ENCODE data around the gene ZNF618.

The ZNF618 gene

DNA sequence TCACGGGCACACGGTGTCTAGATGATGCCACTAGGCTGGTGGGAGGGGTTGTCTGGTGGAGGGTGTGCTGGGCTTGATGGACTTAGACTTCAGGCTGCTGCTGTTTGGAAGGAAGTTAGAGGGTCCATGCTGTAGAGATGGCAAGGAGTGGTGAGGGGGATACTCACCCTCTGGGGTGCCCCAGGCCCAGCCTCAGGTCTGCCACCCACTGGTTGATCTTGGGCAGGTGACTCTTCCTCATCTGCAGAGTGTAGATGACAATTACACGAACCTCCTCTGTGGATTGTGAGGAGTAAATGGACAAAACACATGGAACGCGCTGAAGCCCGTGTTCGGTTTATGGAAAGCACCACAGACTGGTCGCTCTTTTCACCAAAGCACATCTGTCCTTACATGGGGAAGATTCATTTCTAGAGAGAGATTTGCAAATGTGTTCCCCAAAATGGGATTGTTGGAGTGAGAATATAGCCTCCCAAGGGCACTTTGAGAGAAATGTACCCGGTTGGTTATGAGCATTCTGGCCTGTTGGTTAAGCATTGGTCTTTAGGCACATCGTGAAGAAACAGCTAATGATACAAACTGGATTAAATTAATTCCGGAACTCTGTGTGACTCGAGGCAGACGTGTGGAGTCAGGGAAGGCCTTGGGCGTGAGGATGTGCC, 58.2 kb downstream of the ZNF618 start:
- no peak for DNase-seq (ENCODE audit: low spot score)

DNA sequence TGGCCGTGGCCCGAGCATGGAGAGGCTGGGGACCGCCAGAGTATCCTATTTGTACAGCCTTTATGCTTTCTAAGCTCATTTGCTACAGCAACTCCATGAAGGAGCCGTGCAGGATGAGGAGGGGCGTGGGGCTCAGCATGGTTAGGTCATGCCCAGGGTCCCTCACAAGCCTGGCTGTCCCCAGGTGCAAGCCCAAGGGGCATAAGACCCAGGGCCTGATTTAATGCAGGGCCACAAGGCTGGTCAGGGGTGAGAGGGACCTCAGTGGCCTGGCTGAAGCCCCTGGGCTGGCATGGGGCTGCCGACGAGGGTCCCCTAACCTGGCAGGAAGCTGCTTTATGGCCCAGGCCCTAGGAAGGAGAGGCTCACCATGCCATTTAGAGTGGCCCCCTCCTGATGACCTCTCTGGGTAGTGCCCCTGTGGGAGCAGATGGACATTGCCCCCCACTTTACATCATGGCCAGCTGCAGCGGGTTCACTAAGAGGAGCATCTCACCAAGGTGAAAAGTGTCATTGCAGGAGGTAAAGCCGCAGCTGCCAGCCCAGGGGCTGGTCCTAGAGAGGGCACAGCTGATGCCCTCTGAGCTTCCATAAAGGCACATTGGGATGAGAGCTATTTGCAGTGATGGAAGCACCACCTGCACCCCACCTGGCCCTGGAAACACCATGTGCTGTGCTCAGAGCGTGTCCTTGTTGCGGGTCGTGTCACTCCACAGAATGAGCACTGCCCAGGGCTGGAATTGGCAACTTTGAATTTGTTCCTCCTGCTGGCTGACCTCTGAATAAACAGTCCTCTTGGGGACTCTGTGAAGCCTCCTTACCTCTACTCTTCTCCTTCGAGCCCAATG, 58.9 kb downstream of the ZNF618 start:
- DNase-seq (ENCODE audit: low spot score), result no peak

DNA sequence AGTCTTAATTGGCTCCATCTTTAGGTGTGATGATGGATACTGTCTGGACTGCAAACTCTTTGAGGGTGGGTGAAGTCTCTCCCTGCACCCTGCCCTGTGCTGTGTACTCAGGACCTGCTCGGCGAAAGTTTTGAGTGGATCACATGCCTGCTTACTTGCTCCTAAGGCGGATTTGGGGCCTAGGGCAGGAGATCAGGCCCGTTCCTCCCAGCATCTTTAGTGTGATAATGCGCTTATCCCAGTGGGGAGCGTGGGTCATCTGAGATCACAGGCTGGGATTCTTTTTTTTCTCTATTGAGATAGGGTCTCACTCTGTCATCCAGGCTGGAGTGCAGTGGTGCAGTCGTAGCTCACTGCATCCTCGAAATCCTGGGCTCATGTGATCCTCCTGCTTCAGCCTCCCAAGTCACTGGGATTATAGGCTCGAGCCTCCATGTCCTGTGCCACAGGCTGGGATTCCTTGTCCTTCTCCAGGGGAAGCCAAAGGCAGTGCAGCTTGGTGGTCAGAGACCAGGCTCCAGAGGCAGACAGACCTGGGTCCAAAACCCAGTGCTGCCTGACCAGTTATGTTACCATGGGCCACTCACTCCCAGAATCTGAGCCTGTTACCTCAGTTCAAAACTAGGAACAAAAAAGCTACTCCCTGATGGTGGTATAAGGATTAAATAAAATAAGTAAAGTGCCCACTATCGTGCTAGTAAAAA, 59.7 kb downstream of the ZNF618 start:
- no peak for DNase-seq (ENCODE audit: low spot score)

DNA sequence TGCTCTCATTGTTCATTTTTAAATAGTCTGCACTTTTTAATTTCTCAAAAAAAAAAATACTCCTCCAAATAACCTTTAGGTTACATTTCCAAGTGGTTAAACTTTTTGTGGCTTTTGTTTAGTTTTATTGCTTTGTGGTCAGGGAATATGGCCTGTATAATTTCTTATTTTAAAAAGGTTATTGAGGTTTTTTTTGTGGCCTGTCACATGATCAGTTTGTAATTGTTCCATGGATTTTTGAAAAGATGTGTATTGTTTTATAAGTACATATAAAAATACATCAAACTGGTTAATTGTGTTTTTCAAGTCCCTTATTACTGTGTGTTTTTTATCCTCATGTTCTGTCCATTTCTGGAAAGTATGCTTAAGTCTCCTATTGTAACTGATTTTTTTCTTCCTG, 64.0 kb downstream of the ZNF618 start:
- no peak for DNase-seq (ENCODE audit: low spot score)

DNA sequence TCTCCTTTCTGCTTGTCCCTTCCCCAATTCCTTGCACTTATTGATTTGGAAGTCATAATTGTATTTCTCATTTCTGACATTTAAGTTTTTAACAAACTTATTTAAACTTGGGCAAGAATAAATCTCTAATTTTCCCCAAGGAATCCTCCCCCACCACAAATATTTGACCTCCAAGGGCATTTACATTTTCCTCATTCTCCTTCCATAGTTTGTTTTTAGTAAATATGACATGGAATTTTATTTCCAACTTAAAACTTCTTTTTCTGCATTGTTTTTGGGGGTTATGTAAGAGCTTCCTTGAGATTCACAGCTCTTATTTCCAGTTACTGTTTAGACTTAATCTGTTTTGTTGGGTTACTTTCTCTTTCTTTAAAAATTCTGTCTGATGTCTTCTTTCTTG, 64.9 kb downstream of the ZNF618 start:
- no peak for DNase-seq (ENCODE audit: low spot score)

DNA sequence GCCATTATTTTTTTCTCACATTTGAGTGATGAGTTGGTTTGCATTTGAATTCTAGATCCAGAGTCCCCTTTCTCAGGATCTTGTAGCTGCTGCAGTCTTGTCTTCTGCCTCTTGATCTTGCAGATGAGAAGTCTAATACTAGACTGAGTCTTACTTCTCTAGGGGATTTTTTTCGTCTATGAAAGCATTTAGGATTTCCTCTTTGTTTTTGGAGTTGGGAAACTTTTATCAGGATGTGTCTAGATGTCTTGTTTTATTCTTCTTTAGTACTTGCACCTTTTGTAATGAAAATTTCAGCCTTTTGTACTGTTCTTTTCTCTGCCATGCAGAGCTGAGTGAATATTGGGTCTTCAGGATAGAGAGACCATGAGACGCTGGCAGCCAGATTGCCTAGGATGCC, 65.4 kb downstream of the ZNF618 start:
- DNase-seq (ENCODE audit: low spot score), result no peak

DNA sequence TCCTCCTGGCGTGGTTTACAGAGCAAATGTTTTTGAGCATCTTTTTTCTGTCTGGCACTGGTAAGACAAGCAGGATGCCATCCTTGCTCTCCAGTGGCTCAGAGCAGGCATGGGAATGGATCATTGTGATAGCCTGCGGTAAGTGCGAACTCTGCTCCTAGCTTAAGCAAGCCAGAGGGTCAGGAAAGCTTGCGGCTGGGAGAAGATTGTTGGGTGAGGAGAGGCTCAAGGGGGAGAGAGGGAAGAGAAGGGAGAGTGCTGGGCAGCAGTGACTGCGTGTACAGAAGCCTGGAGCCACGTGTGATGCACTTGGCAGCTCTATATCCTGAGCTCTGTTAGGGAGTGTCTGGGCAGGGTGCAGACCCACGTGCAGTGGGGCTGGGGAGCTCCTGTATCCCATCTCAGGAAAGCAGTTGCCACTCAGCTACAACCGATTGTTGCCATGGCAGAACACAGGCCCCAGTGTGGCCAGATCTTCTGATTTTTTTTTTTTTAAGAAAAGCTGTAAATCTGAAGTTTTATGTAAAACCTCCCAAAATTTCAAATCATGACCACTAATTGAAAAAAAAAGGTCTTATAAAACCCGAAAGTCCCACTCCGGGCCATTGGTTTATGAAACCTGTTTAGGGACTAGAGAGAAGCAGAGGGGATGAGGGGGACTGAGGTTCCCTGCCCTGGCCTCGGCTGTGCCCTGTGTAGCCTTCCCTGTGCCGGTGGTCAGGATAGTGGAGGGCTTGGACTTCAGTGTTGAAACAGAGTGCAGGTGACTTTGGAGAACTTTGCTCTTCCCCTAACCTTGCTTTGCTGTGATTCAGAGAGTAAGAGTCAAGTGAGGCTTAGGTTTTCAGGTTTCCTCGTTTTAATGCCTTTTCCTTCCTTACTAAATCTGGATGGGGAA, 67.3 kb downstream of the ZNF618 start:
- no peak for DNase-seq (ENCODE audit: low spot score)

DNA sequence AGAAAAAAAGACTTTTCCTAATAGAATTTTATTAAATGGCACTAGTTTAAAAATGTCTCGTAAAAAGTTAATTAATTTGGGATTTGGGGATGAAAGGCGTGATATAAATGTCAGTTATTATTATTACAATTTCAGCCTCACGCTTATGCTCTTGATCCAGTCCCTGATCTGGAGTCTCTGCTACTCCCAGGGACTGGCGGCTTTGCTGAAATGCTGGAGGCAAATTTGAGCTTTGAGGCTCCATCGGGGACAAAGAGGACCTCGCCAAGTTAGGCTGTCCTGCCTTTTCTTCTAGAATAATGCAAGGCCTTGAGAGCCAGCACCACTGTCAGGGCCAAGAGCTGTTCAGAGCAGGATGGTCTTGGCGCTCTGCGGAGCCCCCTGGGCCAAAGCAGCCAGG, 69.7 kb downstream of the ZNF618 start:
- no peak for DNase-seq (ENCODE audit: low spot score)

DNA sequence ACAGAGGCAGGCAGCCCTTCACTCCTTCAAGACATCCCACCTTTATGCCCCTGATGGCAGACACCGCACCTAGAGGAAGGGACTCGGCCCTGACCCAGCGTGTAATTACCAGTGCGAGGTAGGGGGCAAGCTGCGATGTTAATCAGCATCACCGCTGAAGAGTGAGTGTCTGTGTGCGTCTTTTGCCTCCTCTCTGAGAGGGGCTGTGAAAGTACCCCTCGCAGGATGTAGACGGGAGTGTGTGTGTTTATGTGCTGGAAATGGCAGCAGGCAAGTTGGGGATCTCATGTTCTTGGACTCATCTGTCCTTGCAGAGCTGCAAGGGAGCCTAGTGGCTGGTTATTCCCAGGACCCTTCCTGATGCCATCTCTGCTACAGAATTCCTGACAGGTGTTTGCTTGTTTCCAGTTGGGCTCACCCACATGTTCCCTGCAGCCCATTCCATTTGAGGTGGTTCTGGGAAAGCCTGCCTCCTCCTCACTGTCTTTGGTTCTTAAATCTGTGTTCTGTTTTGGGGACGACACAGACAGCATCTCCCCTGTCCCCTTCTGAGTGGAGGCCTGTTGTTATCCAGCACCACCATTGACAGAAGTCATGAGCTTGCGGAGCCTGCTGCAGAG, 70.5 kb downstream of the ZNF618 start:
- DNase-seq (ENCODE audit: low spot score), result no peak

DNA sequence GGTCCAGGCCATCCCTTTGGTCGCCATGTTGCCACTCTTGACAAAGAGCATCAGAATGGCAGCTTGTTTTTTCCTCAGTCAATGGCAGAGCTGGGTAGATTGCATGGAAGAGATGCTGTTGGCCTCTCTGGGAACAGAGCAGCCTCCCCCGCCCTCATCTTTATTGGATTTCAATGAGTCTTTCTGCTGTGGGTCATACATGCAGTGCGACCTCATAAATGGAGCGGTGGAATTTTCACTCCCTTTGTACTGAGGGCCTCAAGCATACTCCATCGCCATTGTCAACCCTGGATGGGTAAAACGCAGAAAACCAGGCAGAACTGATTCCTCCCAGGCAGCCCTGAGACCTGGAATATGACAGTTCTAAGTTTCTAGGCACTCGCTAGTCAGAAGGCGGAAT, 71.8 kb downstream of the ZNF618 start:
- DNase-seq (ENCODE audit: low spot score), result no peak

DNA sequence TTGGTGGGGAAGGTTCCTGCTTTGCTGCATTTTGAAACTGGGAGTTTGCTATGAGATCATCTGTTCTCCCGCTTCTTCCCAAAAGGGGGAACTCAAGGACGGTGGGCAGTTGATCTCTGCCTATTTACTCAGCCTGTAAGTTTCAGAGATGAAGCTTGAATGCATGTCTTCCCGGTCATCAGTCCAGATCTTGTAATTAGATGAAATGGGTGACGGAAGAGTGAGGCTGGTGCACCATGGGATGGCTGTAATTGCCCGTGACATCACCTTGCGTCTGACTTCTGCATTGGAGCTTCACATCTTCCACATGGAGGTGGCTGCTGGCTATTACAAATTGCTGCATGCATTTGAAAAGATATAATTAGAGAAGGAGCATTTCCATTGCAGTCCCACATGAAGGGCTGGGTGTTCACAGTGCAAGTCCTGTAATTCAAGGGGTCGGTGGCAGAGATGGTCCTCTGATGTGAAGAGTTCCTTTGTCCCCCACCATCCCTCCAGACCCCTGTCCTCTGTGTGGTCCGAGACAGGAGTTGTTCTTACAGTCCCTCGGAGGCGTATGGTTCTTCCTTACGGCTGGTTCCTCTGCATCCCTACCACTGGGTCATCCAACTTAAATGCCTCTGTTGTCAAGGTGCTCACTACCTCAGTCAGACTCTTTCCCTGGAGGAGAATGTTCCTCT, 72.9 kb downstream of the ZNF618 start:
- no peak for DNase-seq (ENCODE audit: low spot score)

DNA sequence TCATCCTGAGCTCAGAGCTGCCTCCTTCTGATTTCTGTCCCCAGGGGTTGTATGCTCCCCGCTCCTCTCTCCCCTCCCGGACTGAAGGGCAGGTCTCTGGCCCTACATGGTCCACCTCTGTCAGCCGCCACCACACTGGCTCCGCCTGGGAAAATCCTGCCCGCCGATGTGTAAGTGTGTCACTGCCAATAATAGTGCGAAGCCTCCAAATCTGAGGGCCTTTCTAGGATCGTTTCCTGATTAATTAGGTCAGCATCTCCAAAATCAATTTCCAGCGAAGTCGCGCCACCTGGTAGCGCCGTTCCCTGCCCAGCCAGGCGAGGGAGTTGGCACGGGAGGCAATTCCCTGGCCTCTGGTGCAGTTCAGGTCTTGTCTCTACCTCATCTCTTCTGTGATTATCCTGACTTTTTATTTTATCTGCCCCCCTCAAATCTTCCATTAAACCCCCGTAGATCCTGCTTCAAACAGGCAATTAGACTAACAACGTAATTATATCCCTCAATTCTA, 73.5 kb downstream of the ZNF618 start:
- no peak for DNase-seq (ENCODE audit: low spot score)

DNA sequence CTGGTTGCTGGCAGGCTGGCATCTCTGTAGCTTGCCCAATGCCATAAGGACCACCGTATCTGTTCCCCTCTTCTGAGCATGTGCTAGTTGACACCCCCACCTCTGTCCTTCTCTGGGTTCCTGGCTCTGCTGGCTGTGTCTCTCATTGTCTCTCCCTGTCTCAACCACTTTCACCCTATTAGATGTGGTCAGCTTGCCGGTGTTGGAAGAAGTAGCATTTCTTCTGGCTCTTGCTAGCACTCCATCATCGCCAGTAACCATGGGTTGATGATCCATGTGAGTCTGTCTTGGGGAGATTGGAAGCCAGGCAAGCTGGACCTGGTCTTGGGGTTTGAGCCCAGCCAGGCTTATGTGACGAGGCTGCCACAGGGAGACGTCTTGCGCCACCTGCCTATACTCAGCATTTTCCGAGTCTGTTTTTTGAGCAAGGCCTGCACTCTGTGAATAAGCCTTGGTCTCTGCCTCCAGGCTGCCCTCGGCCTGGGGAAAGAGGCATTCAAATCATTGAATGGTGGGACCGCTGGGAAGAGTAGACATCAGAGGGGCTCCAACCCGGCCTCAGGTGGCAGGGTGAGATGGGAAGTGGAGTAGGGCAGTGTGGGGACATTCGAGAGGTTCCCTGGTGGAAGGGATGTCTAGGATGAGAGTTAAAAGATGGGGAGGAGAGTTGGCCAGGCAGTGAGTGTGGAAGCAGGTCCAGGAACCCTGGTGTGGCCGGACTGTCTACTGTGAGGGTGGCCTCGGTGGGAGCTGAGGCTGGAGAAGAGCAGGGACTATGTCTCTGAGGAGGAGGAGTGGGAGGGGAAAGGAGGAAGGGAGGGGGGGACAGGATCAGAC, 74.3 kb downstream of the ZNF618 start:
- no peak for DNase-seq (ENCODE audit: low spot score)

DNA sequence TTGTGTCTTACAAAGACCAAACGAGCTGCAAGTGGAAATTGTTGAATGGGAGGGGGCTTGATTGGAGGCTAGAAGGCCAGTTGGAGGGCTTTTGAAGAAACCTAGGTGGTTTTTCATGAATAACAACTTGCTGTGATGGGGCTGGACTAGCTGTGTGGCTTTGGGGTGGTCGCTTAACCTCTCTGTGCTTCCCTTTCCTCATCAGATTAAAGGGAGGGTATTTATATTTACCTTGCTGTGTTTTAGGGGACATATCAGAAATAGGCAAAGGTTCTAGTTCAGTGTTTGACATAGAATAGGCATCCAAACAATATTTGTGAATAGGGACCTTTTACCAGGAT, 74.9 kb downstream of the ZNF618 start:
- DNase-seq (ENCODE audit: low spot score), result no peak

DNA sequence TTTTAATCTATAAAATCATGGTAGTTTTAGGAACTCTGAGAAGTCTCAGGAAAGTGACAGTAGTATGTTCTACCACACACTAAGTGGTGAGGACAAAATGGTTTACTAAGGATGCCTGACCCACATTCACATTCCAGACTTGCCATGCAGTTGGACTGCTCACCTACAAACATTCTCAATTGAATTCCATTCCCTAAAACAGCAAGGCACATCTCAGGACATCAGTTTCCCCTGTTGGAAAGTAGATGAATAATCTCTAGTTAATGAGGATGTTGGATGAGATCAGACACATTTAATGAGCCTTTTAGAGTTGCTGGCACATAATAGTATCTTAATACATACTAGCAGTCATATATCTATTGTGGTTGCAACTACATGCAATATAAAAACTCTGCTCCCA, 76.6 kb downstream of the ZNF618 start:
- no peak for DNase-seq (ENCODE audit: low spot score)

DNA sequence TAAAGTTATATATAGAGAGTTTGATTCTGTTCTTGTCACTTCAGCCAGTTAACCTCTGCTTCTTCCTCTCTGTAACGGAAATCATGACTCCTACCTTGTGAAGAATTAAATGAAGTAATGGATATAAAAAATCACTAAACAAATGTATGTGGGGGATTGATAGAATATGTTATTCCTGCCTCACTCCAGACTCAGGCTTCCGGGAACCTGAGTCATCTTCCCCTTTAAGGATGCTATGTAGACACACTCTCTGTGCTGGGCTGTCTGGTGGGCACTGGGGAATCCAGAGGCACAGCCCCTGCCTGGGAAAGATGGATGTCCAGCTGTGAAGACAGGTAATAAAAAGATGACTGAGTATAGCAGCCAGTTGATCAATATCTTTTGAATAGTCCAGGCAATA, 77.4 kb downstream of the ZNF618 start:
- DNase-seq (ENCODE audit: low spot score), result no peak

DNA sequence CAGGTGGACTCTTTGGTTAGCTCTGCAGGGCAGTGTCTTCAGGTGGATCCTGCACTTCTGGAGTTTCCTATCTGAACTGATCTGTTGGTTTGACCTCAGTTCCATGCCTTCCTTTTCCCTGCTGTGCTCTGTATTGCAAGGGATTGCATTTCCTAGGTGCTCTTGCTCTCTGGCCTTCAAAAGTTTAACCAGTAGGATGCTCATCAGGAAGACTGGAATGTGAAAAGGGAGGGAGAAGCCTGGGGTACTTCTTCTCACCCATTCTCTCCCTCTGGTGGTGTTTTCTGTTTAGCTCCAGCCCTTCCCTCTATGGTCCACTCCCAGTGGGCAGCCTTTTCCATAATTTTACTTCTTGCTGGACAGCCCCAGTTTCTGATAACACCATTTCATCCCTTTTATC, 78.5 kb downstream of the ZNF618 start:
- no peak for DNase-seq (ENCODE audit: low spot score)

DNA sequence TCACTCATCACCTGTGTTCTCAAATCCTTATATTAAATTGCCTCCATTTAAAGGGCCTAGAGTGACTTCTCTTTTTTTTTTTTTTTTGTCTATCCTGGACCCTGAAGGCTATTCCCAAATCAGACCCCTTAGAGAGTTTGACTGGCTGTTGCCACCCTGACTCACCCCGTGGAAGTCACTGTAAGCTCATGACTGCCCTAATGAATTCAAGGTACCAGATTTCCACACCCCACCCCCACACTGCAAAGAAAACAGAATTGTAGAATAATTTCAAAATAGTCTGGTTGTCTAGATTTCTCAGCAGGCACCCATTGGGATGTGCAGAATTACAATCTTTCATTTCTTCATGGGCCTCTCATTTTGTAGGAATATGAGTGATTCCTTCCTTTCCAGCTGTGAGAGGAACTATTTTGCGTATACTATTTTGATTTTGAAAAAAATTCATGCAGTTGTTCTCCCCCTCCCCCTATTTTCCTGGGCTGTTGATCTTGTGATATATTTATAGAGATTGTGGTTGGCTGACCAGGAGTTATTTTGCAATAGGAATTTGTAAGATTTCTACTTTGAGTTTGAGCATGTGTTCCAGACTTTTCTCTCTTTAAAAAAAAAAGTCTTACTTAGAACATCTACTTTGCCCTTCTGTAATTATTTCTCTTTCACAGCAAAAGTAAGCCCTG, 79.1 kb downstream of the ZNF618 start:
- DNase-seq (ENCODE audit: low spot score), result no peak

DNA sequence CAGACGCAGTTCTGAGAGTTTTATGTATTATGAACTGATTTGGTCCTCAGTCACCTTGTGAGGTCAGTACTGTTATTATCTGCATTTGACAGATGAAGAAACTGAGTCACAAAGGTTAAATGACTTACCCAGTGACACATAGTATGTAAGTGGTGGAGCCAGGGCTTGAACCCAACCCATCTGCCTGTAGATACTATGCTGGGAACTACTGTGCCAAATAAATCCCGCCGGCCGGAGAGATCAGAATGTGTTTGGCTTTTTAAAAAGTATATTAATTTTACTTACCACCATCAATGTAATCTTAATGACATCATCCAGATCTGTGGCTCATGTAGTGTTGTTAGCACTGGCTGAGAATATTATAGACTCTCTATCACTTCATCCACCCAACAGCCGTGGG, 80.8 kb downstream of the ZNF618 start:
- no peak for DNase-seq (ENCODE audit: low spot score)

DNA sequence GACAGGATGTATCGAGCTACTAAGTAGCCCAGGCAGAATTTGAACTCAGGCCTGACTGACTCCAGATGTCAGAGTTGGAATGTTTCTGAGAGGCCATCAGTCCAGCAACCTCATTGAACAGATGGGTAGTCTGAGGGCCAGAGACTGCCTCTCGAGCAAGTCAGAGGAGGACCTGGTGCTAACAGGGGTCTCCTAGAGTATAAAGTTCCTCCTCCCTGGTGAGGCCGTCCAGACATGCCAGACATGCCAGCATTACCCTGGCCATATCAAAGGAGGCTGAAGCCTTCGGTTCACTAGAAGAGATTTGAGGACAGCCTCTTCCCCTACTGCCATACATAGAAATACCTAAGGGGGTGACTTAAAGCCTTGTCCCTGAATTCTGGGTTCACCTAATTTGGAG, 81.2 kb downstream of the ZNF618 start:
- DNase-seq (ENCODE audit: low spot score), result no peak
